BLaER1 (cell line): ENCODE measurements around the gene PYM1.

ENCODE experiments used
- H3K27ac ChIP-seq: shearing (Covaris generic); formaldehyde crosslinking; 2 replicates; pipeline ENCODE4 v1.8.1; 2022
- H3K27me3 ChIP-seq: shearing (Covaris generic); formaldehyde crosslinking; 2 replicates; pipeline ENCODE4 v1.8.1; 2022
- H3K36me3 ChIP-seq: shearing (Covaris generic); formaldehyde crosslinking; 2 replicates; pipeline ENCODE4 v1.8.1; 2022
- H3K4me1 ChIP-seq: shearing (Covaris generic); formaldehyde crosslinking; 2 replicates; pipeline ENCODE4 v1.8.1; 2022
- H3K4me2 ChIP-seq: shearing (Covaris generic); formaldehyde crosslinking; 2 replicates; pipeline ENCODE4 v1.8.1; 2022
- H3K4me3 ChIP-seq: shearing (Covaris generic); formaldehyde crosslinking; 2 replicates; pipeline ENCODE4 v1.8.1; 2022
- H3K9ac ChIP-seq: shearing (Covaris generic); formaldehyde crosslinking; 2 replicates; pipeline ENCODE4 v1.8.1; 2022
- H3K9me3 ChIP-seq: shearing (Covaris generic); formaldehyde crosslinking; 2 replicates; pipeline ENCODE4 v1.8.1; 2022
- H4K20me1 ChIP-seq: shearing (Covaris generic); formaldehyde crosslinking; 2 replicates; pipeline ENCODE4 v1.8.1; 2022
- Cebpa-rat ChIP-seq: shearing (Covaris generic); IDR thresholded peaks from 2 replicates; pipeline ENCODE4 v1.8.1; 2022

PYM1 gene

DNA sequence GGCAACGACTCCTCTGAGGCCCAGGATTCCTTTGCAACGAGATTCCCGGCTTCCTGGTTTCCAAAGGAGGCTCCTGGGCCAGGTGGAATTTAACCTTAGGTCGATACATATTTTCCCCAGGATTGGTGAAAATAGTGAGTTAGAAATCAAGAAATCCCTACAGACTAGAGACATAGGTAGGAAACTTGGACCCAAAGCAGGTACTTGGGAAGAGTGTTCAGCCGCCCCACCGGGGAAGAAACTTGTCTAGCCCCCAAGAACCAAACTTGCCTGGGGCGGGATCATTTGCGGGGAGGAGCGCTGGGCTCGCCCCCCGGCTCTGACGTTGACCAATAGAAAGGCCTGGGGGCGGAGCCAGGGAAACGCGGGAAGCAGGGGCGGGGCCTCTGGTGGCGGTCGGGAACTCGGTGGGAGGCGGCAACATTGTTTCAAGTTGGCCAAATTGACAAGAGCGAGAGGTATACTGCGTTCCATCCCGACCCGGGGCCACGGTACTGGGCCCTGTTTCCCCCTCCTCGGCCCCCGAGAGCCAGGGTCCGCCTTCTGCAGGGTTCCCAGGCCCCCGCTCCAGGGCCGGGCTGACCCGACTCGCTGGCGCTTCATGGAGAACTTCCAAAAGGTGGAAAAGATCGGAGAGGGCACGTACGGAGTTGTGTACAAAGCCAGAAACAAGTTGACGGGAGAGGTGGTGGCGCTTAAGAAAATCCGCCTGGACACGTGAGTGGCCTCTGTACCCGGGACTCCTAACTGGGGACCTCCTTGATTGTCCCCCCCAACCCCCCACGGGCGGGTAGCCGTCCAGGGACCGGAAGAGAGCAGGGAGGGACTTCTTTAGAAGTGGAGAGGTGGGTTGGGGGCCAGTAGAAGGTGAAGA lies 39.0 kb upstream of the PYM1 start, which contains the start of gene CDK2:
TSS of gene CDK2 (plus strand) at position 423 of the 874 bp plus-strand sequence. CDS start at position 602, 179 bp downstream.
- H3K27ac ChIP-seq = peak within 1 kb of the TSS; percentile 73

DNA sequence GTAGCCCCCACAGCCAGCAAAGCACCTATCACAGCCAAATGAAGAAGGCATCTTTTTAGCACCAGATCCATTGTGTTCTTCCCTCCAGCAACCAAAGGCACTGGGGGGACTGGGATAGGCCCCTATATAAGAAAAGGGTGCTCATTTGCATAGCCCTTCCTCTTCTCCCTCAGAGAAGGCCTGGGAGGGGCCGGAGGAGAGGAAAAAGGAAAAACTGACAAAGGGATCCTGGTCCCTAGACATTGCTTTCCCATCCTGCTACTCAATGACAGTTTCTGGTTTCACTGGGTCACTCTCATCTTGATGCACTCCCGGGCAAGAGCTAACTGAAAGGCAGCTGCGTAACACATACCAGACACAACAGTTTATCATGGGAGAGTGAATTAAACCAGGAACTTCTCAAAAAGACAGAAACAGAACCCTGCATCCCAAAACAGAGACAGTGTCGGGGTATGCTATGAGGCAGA lies 38.3 kb upstream of the PYM1 start, which contains the start of gene PMEL:
TSS of gene PMEL (minus strand) at position 102 of the 467 bp plus-strand sequence. CDS start at position 71, 31 bp downstream.
- peaks cover 29% of the 10 kb centered on the region for H3K36me3 ChIP-seq
- H3K27ac ChIP-seq = peak within 1 kb of the TSS; percentile 73
- peak within 1 kb of the TSS; percentile 98 for H3K4me2 ChIP-seq
- peak within 1 kb of the TSS; percentile 90 for H3K9ac ChIP-seq
- H3K4me3 ChIP-seq = peak within 1 kb of the TSS; percentile 78
- no peaks in the 10 kb centered on the region for H3K9me3 ChIP-seq
- no peaks in the 10 kb centered on the region for H4K20me1 ChIP-seq
- TF ChIP-seq Cebpa-rat = no peak
- H3K27me3 ChIP-seq = no peaks in the 10 kb centered on the region
- peaks cover 39% of the 10 kb centered on the region for H3K4me1 ChIP-seq

More for the DNA sequence above, 39.0 kb upstream of the PYM1 start, which contains the start of gene CDK2:
- peak within 1 kb of the TSS; percentile 78 for H3K4me3 ChIP-seq
- H3K9me3 ChIP-seq = no peaks in the 10 kb centered on the region
- H3K36me3 ChIP-seq = peaks cover 36% of the 10 kb centered on the region
- no peak for TF ChIP-seq Cebpa-rat
- H4K20me1 ChIP-seq = no peaks in the 10 kb centered on the region
- H3K9ac ChIP-seq = peak within 1 kb of the TSS; percentile 90
- peak within 1 kb of the TSS; percentile 98 for H3K4me2 ChIP-seq
- H3K4me1 ChIP-seq = peaks cover 46% of the 10 kb centered on the region
- no peaks in the 10 kb centered on the region for H3K27me3 ChIP-seq

DNA sequence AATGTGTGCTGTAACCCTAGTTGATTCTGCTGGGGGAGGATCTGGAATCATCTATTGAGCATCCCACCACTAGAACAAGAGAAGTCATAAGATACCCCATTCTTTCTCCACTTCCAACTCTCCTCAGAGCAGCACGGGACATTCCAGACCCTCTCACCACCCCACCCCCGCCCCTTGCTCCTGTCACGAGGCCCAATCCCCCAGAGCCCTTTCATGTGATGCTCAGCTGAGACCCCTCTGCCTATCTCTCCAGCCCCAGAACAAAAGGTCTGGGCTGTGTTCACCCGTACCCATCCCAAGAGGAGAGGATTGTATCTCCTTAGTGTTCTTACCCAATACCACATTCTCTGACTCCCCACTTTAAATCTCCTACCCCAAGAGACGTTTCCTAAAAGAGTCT lies 37.5 kb upstream of the PYM1 start:
- H3K27me3 ChIP-seq = no peaks in the 10 kb centered on the region
- no peak overlapping the region for H3K4me3 ChIP-seq
- no peaks in the 10 kb centered on the region for H3K9me3 ChIP-seq
- H3K27ac ChIP-seq = no peak overlapping the region
- peak overlapping the region; percentile 98 for H3K4me2 ChIP-seq
- TF ChIP-seq Cebpa-rat = no peak
- H3K36me3 ChIP-seq = peaks cover 22% of the 10 kb centered on the region
- peaks cover 33% of the 10 kb centered on the region for H3K4me1 ChIP-seq
- no peaks in the 10 kb centered on the region for H4K20me1 ChIP-seq
- H3K9ac ChIP-seq = no peak overlapping the region

DNA sequence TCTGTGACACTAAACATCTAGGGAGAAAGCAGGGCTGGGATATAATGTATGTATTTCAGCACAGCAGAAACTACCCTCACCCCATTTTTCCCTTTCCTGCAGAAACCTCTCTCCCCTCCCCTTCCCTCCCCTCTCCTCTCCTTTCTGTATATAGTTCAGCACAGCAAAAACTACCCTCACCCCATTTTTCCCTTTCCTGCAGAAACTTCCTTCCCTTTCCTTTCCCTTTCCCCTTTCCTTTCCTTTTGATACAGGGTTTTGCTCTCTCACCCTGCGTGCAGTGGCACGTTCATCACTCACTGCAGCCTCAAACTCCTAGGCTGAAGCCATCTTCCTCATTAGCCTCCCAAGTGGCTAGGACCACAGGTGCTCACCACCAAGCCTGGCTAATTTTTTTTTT lies 36.1 kb upstream of the PYM1 start:
- TF ChIP-seq Cebpa-rat = no peak
- Histone ChIP-seq H3K27me3 (no peaks in the 10 kb centered on the region), H3K4me3 (no peak overlapping the region)

DNA sequence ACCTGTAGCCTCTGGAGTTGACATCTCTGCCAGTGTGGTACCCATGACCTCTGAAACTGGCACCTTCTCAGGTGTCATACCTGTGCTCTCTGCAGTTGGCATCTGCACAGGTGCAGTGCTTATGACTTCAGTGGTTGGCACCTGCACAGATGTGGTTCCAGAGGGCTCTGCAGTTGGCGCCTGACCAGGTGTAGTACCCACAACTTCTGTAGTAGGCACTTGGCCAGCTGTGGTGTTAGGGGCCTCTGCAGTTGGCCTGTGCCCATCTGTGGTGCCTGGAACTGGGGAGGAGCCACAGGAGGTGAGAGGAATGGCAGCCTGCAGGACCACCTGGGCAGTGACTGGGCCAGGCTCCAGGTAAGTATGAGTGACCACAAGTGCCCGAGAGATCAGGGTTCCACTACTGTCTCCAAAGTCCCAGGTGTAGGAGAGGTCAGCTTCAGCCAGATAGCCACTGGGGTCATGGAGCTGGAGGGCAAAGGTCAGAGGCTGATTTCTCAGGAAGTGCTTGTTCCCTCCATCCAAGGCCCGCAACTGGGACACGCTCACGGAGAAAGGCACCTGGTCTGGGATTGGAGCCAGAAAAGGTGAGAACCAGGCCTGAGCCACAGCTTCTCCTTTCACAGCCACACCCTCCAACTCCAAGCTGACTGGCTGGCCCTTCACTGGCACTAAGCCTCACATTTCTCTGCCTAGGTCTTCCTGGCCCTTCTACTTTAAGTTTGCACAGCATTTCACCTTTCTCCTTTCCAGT lies 29.6 kb upstream of the PYM1 start:
- peaks cover 21% of the 10 kb centered on the region for H3K36me3 ChIP-seq

More for the DNA sequence above, 36.1 kb upstream of the PYM1 start:
- no peak overlapping the region for H3K27ac ChIP-seq
- peaks cover 7% of the 10 kb centered on the region for H3K36me3 ChIP-seq
- no peaks in the 10 kb centered on the region for H3K9me3 ChIP-seq
- no peak overlapping the region for H3K9ac ChIP-seq
- no peaks in the 10 kb centered on the region for H4K20me1 ChIP-seq
- H3K4me2 ChIP-seq = no peak overlapping the region
- peaks cover 30% of the 10 kb centered on the region for H3K4me1 ChIP-seq

DNA sequence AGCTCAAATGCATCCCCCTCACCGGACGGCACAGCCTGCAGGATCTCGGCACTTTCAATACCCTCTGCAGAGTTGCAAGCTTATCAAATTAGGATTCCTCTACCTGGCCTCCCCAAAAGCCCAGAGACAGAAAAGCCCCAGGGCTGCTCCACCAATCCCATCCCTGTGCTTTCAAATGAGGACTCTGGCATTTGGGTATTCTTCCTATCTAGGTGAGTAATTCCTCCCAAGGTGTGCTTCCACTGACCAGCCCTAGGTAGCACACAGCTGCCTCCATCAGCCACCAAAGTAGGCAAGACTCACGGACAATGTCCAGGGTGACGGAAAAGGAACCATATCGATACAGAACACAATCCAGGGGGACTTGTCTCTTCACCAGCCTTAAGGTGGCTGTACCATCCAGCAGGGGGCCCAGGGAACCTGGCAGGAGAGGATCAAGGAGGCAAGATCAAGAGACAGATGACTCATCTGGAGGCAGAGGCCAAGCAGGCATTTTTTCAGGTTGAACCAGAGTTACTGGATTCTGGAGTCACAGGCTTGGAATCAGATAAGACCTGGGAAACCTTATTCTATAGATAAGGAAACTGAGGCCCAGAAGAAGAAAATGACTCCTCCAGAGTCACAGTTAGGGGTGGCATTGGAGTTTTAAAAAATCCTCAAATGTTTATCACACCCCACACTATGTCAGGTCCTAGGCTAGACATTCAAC lies 28.3 kb upstream of the PYM1 start:
- H3K4me1 ChIP-seq = no peaks in the 10 kb centered on the region
- no peak overlapping the region for H3K4me3 ChIP-seq
- no peak overlapping the region for H3K27ac ChIP-seq
- no peak for TF ChIP-seq Cebpa-rat
- no peak overlapping the region for H3K9ac ChIP-seq
- no peaks in the 10 kb centered on the region for H3K27me3 ChIP-seq
- peaks cover 35% of the 10 kb centered on the region for H3K36me3 ChIP-seq
- H3K4me2 ChIP-seq = no peak overlapping the region
- no peaks in the 10 kb centered on the region for H4K20me1 ChIP-seq
- no peaks in the 10 kb centered on the region for H3K9me3 ChIP-seq

More for the DNA sequence above, 29.6 kb upstream of the PYM1 start:
- no peaks in the 10 kb centered on the region for H3K9me3 ChIP-seq
- H3K4me3 ChIP-seq = no peak overlapping the region
- H3K4me2 ChIP-seq = no peak overlapping the region
- H3K27me3 ChIP-seq = no peaks in the 10 kb centered on the region
- H3K4me1 ChIP-seq = no peaks in the 10 kb centered on the region
- TF ChIP-seq Cebpa-rat = no peak
- no peak overlapping the region for H3K27ac ChIP-seq
- H3K9ac ChIP-seq = no peak overlapping the region
- H4K20me1 ChIP-seq = no peaks in the 10 kb centered on the region

DNA sequence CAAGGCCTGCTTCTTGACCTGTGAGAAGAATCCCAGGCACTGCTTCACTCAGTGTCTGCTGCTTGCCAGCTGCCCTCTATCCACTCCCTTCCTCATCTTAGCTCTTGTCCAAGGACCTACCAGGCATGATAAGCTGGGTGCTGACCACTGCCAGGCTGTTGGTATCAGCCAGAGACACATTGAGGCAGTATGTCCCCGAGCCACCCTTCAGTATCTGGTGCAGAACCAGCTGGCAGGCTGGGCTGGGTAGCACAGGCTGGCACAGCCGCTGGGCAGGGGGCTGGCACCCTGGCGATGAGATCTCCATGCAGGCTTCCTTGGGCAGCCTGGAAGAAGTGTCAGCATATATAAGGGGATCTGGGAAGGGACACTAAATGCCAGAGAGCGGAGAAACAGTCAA lies 27.6 kb upstream of the PYM1 start:
- H3K4me3 ChIP-seq = no peak overlapping the region
- H4K20me1 ChIP-seq = no peaks in the 10 kb centered on the region
- H3K27ac ChIP-seq = no peak overlapping the region
- no peak overlapping the region for H3K4me2 ChIP-seq
- H3K36me3 ChIP-seq = peaks cover 40% of the 10 kb centered on the region
- no peaks in the 10 kb centered on the region for H3K9me3 ChIP-seq
- no peak overlapping the region for H3K9ac ChIP-seq
- no peaks in the 10 kb centered on the region for H3K4me1 ChIP-seq
- no peak for TF ChIP-seq Cebpa-rat
- H3K27me3 ChIP-seq = no peaks in the 10 kb centered on the region

DNA sequence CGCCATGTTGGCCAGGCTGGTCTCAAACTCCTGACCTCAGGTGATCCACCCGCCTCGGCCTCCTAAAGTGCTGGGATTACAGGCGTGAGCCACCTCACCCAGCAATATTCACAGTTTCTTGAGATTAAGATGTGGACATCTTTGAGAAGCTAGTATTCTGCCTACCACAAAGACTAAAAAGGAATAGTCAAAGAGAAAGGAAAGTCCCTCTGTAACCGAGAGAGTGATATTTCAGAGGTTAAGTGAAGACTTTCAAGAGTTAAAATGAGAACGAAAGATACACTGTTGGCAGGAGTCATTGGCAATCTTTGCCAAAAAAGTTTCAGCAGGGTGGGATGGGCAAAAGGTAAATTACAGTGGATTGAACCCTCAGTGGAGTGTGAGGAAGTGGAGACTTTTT lies 18.9 kb upstream of the PYM1 start:
- TF ChIP-seq Cebpa-rat = no peak
- Histone ChIP-seq H3K9ac (no peak overlapping the region), H3K36me3 (peaks cover 86% of the 10 kb centered on the region), H3K27me3 (no peaks in the 10 kb centered on the region), H3K4me1 (no peaks in the 10 kb centered on the region), H4K20me1 (no peaks in the 10 kb centered on the region), H3K4me3 (no peak overlapping the region), H3K9me3 (no peaks in the 10 kb centered on the region), H3K27ac (no peak overlapping the region), H3K4me2 (no peak overlapping the region)

DNA sequence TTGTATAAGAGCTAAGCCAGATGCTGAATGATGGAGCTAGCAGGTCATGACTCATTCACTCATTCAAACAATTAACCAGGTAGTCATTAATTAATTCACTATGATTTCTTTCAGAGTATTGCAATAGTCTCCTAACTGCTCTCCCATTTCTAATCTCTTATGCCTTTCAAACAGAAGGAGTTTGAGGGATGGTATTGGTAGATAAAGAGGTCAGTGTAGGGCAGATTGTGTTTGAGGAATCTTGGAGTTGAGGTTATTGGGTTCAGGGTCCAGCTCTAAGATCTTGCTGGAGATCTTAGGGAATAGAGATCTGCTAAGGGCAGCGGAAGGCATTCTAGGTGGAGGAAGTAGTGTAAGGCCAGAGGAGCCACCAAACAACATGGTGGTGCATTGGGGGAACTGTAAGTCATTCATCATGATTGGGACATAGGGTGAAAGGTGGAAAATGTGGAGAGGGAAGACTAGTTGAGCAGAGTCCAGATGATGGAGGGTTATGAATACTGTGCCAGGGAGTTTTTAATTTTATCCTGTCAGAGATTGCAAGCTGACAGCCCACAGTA lies 15.0 kb upstream of the PYM1 start:
- H3K9ac ChIP-seq = no peak overlapping the region
- H3K27me3 ChIP-seq = no peaks in the 10 kb centered on the region
- H3K4me1 ChIP-seq = peaks cover 10% of the 10 kb centered on the region
- no peak overlapping the region for H3K4me3 ChIP-seq
- H3K36me3 ChIP-seq = peaks cover 91% of the 10 kb centered on the region
- H4K20me1 ChIP-seq = no peaks in the 10 kb centered on the region
- no peak overlapping the region for H3K4me2 ChIP-seq
- H3K9me3 ChIP-seq = no peaks in the 10 kb centered on the region
- no peak for TF ChIP-seq Cebpa-rat
- no peak overlapping the region for H3K27ac ChIP-seq
